HG03342 (cell line): ENCODE data around the gene KANSL2.
"Not testable (repeated sequence)": the region's sequence is repeated elsewhere in the genome, so short reads cannot be mapped to it uniquely, and the experiment has no call there.

Source experiments
- ATAC-seq: cut with Tn5 transposase; IDR thresholded peaks from one replicate; pipeline ENCODE4 v1.9.1; 2021; ENCODE audit warnings: mild to moderate bottlenecking, moderate library complexity; ENCODE audit not compliant: unreplicated experiment

The KANSL2 gene, protein sequence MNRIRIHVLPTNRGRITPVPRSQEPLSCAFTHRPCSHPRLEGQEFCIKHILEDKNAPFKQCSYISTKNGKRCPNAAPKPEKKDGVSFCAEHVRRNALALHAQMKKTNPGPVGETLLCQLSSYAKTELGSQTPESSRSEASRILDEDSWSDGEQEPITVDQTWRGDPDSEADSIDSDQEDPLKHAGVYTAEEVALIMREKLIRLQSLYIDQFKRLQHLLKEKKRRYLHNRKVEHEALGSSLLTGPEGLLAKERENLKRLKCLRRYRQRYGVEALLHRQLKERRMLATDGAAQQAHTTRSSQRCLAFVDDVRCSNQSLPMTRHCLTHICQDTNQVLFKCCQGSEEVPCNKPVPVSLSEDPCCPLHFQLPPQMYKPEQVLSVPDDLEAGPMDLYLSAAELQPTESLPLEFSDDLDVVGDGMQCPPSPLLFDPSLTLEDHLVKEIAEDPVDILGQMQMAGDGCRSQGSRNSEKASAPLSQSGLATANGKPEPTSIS

DNA sequence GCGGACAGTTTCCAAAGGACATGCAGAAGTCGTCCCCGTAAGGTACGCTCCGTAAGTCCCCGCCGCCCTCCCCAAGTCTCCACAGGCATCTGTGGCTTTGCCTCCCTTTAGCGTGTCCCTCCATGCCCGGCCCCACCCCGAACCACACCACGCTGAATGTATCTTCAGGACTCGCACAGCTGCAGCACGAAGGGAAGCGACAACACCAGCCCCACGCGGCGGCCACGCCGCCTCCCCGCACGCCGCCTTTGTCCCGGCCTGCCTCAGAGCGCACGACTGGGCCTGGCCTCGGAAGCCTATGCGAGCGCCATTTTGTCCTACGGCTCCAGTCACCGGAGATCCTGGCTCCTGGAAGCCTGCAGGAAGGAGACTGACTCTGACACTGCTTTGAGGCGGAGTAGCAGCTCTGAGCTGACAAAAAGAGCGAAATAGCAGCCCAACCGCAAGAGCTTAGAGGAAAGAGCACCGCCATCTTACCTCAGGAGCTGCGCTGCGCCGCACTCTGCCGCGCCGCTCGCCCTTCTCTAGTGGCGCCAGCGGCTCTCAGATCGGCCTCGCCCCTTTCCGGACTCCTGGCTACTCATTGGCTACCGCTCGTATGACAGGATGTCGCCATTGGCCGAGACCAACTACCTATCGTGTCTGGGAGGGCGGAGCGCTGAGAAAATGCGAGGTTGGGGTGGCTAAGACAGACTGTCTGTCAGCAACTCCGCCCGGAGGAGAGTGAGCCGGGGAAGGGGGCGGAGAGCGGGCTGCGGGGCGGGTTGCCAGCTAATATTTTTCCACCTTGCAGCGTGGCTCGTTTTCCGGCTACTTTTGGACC, at the start of gene KANSL2:
Gene KANSL2, minus strand, starts transcription at position 529 of the 823 bp plus-strand sequence. CDS start 606 bp downstream, outside the sequence.
- ATAC-seq = peak; percentile 98

DNA sequence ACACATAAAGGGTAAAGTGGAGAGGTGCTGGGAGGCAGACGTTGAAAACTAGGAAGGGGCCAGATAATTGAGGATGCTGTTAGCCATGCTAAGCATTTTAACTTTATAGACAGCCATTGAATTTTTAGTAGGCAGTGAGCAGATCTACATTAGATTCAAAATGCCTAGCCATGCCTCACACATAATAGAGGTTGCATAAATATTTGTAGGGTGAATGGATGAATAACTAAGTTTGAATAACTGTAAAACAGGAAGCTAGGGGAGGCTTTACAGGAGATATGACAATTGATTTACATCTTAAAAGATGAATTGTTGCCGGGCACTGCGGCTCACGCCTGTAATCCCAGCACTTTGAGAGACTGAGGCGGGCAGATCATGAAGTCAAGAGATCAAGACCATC, 46.8 kb upstream of the KANSL2 start:
- ATAC-seq = no peak

GRCh38 chr12:48720737-48721136, 38.7 kb upstream of the KANSL2 start:
- ATAC-seq = not testable (repeated sequence)

DNA sequence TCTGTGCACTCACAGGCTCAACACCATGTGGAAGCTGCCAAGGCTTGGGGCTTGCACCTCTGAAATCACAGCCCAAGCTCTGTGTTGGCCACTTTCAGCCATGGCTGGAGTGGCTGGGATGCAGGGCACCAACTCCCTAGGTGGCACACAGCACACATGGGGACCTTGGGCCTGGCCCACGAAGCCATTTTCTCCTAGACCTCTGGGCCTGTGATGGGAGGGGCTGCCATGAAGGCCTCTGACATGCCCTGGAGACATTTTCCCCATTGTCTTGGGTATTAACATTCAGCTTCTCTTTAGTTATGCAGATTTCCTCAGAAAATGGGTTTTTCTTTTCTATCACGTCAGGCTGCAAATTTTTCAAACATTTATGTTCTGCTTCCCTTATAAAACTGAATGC, 38.1 kb upstream of the KANSL2 start:
- not testable (repeated sequence) for ATAC-seq

GRCh38 chr12:48719002-48719401, 37.0 kb upstream of the KANSL2 start:
- not testable (repeated sequence) for ATAC-seq

GRCh38 chr12:48717252-48717695, 35.2 kb upstream of the KANSL2 start:
- no peak for ATAC-seq

GRCh38 chr12:48716493-48717251, 34.6 kb upstream of the KANSL2 start, which contains the start of gene CCNT1:
Gene CCNT1, minus strand, starts transcription at chr12:48716707. Its CDS starts 32 bp downstream, at chr12:48716675.
- peak; percentile 98 for ATAC-seq

GRCh38 chr12:48716168-48716492, 34.1 kb upstream of the KANSL2 start:
- ATAC-seq = no peak

DNA sequence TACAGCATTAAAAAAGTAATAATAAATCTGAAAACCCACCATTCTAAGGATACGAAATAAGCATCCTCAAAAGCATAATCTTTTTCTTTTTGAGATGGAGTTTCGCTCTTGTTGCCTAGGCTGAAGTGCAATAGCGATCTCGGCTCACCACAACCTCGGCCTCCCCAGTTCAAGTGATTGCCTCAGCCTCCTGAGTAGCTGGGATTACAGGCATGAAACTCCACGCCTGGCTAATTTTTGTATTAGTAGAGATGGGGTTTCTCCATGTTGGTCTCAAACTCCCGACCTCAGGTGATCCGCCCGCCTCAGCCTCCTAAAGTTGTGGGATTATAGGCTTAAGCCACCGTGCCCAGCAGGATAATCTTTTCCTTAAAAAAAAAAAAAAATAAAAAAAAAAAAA, 30.2 kb upstream of the KANSL2 start:
- no peak for ATAC-seq

DNA sequence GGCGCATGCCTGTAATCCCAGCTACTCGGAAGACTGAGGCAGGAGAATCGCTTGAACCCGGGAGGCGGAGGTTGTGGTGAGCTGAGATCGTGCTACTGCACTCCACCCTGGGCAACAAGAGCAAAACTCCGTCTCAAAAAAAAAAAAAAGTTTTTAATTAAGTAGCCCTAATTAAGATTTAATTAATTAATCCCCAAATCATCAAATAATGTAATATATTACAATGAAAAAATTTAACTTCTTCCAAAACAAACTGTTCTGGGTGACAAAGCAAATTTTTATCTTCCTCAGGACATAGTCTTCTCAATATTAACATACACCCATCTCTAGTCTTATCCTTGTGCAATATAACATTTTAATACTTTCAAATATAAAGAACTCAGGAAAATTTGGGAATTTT, 16.8 kb upstream of the KANSL2 start:
- ATAC-seq = not testable (repeated sequence)

DNA sequence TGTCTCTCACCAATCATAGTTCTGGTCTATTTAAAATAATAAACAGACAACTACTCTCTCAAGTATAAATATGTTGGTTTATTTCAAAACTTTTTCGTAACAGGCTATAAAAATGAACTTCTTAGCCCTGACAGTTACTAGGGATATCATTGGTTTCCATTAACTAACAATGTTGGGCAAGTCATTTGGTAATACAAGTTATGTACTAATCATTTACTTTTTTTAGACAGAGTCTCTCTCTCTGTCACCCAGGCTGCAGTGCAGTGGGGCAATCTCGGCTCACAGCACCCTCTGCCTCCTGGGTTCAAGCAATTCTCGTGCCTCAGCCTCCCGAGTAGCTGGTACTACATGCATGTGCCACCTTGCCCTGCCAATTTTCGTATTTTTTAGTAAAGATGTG, 14.6 kb upstream of the KANSL2 start:
- ATAC-seq = no peak

DNA sequence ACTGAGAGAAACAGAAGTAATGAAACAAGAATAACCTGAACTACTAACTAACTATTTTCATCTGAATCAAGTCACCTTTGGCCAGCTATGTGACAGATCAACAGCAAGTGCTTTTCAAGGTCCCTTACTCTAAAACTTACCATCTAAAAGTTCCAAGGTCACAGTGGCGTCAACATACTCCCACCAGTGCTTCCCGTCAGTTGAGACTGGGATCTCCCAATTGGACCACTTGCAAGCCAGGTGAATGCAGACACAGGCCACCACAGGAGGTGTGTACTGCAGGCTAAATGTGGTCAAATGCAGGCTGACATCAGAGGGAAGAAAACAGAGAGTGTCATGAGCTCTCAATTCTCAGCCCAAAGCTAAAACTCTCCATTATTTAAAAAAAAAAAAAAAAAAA, 13.8 kb upstream of the KANSL2 start:
- ATAC-seq = no peak

DNA sequence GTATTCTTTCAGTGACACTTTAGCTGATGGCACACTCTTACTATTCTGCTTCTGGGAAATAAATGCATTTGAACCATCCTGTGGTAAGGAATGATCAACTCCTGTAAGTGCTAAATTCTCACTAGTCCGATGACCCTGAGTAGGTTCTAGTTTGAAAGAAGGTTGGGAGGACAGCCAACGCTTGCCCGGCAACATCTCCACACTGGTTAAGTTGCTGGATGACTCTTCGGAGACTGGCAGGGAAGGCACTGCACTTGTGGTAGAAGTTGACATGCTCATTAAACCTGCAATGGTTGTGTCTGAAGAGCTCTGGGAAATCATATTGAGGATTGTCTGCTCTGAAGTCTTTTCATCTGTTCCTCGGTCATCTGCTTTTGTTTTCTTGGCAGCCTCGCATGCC, 12.0 kb upstream of the KANSL2 start:
- ATAC-seq = no peak

- no peak for ATAC-seq
Observed at GRCh38 chr12:48693572-48693971, 11.5 kb upstream of the KANSL2 start.

- ATAC-seq = no peak
Observed at GRCh38 chr12:48691826-48692487, 9.9 kb upstream of the KANSL2 start.

- no peak for ATAC-seq
Observed at GRCh38 chr12:48690990-48691389, 9.0 kb upstream of the KANSL2 start.

- ATAC-seq = no peak
Observed at GRCh38 chr12:48690436-48690835, 8.4 kb upstream of the KANSL2 start.

- no peak for ATAC-seq
Observed at GRCh38 chr12:48688836-48689235, 6.8 kb upstream of the KANSL2 start.

DNA sequence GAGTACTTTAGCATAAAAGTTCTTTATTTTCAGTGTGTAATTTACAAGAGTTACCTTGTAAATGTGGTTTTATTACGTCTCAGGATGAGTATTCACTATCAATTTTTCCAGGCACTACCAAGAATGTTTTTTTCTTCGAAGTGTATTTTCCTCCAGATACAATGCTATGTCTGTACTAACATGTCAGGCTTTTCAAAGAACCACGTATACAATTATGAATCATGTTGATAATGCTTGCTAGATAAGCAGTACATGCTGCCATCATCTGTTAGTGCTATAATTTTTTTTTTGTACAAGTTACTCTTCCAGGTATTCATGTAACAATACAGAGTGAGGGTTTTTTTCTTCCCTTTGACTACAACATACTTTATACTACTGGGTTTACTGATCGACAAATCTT, 5.6 kb upstream of the KANSL2 start:
- no peak for ATAC-seq

DNA sequence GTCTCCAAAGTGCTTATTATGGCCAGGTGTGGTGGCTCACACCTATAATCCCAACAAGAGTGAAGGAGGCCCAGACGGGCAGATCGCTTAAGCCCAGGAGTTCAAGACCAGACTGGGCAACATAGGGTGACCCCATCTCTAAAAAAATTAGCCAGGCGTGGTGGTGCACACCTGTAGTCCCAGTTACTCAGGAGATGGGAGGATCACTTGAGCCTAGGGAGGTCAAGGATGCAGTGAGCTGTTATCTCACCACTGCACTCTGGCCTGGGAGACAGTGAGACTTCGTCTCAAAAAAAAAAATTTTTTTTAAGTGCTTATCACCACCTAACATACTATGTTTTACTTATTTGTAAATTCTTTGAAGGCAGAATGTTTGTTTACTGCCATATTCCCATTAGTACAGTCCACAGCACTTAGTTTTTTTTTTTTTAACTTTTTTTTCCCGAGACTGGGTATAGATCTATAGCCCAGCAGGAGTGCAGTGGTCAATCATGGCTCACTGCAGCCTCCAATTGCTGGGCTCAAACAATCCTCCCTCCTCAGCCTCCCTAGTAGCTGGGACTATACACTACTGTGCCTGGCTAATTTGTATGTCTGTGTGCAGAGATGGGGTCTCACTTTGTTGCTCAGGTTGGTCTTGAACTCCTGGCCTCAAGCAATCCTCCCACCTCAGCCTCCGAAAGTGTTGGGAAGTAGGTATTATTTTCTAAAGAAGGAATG, 4.7 kb upstream of the KANSL2 start:
- ATAC-seq = no peak
